HG03135 (cell line): ENCODE data around the gene IBSP.
A peak's percentile ranks its signal among the peaks of the same experiment; 100 is the strongest.

ENCODE experiments used
- ATAC-seq: cut with Tn5 transposase; IDR thresholded peaks from one replicate; pipeline ENCODE4 v1.9.1; 2021; ENCODE audit warnings: mild to moderate bottlenecking, moderate library complexity; ENCODE audit not compliant: unreplicated experiment

Gene IBSP

DNA sequence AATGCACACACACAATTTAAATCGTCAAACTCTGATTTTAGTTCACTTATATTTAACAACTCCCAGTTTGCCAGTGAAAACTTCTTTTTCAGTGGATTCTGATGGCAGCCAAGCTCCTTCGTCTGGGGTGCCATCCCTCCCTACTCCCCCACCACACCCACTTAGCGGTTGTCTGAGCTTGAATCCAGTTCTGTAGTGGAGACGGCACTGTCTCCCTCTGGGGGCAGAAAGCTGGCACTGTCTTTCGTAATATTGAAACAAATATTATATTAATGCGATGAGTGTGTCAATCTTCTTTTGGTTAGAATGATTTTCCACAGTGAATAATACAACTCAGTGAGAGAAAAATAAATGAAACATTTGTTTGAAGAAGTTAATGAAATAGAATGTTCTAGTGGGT lies 38.9 kb downstream of the IBSP start:
- no peak for ATAC-seq

DNA sequence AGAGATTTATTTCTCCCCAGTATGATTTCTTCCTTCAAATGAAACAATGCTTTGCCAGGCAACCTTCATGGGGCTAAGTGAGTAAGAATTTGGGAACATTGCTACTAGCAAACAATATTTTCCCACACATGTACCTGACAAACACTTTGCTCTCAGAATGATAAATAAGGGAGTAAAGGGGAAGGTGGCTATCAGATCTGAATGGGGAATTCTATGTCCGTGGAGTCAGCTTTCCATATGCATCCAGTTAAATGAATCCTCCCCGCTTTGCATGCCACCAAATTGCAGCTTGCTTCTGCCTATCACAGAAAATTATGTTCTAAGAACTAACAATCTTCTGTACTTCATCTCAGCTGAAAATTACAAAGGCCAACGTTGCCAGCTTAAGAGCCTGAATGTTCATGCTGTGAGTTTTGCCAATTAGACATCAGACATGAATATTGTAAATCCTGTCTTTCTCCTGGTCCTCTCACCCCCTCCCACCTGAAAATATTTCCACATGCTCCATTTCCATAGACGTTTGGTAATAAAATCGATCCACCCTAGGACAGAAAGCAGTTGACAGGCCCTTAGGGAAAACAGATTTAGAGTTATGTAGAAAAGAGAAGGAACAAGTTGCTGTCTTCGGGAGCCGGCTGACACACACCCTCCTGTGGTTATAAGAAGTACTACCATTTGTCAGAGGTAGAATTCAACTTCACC lies 39.7 kb downstream of the IBSP start:
- no peak for ATAC-seq

- no peak for ATAC-seq
These were observed 40.2 kb downstream of the IBSP start for GRCh38 chr4:87839592-87839946.

- no peak for ATAC-seq
These were observed 40.8 kb downstream of the IBSP start for GRCh38 chr4:87840149-87840548.

DNA sequence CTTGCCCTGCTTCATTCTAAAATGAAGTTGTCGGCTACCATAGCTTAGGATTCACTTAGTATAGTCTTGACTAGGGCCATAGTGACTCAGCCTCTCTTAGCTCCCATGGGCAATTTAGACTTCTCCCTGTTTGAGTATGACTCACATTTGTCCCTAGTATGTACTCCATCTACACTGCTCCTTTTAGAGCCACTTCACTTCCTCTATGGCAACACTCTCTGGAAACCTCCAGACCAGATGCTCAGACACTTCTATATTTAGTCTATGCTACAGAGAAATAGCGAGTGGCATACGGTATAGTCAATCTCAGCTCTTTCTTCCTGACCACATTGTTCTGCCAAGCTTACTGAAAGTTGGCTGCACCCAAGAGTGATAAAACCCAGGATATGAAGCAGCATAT lies 44.6 kb downstream of the IBSP start:
- ATAC-seq: no peak

GRCh38 chr4:87844452-87844851 lies 45.1 kb downstream of the IBSP start:
- ATAC-seq: no peak

GRCh38 chr4:87846226-87846625 lies 46.9 kb downstream of the IBSP start:
- ATAC-seq: no peak

- ATAC-seq: peak; percentile 89
These were observed 49.4 kb downstream of the IBSP start for GRCh38 chr4:87848622-87849351.

DNA sequence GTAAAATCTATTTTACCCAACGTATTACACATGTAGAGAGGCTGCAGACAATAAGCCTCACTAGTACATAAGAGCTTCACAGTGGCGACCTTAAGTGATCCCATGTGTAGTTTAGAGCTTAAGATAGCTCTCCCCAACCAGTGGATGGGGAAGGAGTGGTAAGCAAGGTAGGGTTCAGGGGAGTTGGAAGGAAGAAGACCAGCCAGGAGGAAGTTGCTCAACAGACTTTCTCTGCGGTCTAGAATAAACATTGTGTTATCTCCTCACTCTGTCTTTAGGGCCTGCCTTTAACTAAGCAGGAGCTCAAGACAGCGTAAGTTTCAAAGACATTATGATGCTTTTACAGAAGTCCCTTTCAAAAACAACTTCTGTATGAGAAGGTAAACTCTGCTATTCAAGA lies 50.3 kb downstream of the IBSP start:
- ATAC-seq: no peak

GRCh38 chr4:87851332-87851731 lies 52.0 kb downstream of the IBSP start:
- no peak for ATAC-seq

- no peak for ATAC-seq
These were observed 52.6 kb downstream of the IBSP start for GRCh38 chr4:87851953-87852352.

- ATAC-seq: no peak
These were observed 53.8 kb downstream of the IBSP start for GRCh38 chr4:87853108-87853507.

DNA sequence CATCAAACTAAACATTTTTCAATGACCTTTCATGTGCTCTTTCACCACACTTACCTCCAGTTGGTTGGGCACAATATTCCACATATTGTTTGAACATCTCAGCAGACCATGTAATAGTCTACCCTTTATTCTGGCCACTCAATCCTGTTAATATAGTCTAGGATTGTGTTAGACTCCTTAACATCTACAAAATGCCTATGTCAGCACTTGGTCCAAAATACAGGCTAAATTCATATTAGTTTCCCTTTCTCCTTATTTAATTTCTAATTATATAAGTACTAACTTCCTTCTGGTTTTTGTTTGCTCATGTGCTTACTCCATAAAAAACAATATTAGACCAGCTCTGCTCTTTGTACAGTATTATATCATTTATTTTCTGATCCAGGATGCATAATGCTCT lies 54.5 kb downstream of the IBSP start:
- ATAC-seq: no peak

GRCh38 chr4:87855559-87855958 lies 56.2 kb downstream of the IBSP start:
- ATAC-seq: no peak

DNA sequence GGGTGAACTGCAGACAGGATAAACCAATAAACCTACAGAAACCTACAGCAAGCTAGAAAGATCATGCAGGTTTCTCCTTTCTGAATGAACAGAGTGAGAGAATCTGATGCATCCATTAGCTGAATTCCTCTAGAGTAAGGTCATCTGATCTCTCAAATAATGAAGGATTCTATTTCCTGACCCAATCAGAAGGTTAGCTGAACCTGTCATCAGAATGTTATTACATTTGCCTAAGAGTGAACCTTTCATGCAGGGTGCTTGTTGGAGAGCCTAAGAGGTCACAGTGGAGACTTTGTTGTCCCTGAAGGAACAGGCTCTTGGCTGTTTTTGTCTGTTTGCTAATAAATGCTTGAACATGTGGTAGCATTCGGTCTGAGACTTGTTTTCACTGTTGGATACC lies 57.5 kb downstream of the IBSP start:
- ATAC-seq: no peak

GRCh38 chr4:87857789-87858188 lies 58.4 kb downstream of the IBSP start:
- ATAC-seq: no peak
